HG03521 (cell line): ENCODE data around the gene PPP1R13B.

Experiments
- ATAC-seq: cut with Tn5 transposase; IDR thresholded peaks from one replicate; pipeline ENCODE4 v1.9.1; 2021; ENCODE audit warnings: mild to moderate bottlenecking, moderate library complexity; ENCODE audit not compliant: unreplicated experiment

The PPP1R13B gene

DNA sequence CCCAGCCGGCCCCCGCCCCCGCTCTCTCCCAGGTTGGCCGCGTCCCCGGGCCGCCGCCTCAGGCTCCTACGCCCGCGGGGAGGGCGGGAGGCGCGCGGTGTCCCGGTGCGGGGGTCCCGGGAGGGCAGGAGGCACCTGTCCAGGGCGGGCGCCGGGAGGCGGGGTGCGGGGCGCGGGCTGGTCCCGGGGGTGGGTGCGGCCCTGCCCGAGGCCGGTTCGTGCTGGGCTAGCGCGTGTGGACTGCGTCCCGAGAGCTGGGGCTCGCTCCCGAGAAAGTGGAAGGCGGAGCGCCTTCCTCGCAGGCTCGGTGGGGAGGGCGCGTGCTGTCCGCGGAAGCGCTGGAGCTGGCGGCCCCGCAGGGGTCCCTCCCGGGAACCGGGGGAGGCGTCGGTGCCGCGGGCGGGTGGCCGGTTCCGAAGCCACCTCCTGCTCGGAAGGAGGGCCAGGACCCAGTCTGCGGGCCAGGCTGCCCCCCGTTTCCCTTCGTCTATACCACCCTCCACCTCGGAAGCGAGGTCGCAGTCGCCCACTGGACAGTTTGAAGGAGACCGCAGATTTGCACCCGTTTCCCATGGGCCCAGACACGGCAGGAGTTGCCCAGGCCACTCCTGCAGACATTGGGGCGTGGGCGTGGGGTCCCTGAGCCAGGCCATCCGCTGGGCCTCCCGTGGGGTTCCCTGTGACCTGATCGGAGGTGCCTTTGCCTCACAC is 131.1 kb downstream of the PPP1R13B start:
- peak; percentile 4 for ATAC-seq

DNA sequence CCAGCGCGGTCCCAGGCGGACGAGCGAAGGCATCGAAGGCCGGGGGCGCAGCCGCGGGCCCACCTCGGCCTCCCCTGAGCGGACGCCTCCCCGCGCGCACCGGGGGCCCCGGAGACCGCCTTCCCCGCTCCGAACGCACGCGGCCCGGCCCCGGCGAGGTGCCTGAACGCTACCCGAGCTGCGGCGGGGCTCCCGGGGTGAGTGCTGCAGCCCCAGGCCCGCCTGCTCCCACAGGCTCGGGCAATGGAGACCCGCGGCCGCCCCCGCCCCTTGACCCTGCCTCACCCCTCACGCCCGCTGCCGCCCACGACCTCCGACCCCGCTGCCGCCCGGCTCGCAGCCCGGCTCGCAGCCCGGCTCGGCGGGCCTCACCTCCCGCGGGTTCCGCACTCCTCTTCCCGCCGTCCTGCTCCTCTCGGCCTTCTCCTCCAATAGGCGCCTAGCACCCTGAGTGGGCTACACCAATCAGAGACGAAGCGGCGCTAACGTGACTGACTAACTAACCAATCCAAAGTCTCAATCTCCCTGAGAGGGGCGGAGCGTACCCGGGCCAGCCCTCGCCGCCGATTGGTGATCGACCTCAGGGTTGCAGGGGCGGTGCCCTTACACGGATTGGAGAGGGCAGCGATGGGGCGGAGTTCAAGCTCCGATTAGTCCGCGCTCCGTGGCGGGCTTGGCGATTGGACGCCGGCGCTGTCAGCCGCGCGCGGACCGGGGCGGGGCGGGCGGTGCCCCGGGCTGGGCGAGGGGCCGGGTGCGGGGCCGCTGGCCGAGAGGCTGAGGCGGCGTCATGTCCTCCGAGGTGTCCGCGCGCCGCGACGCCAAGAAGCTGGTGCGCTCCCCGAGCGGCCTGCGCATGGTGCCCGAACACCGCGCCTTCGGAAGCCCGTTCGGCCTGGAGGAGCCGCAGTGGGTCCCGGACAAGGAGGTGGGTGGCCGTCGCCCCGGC is 132.0 kb downstream of the PPP1R13B start, which contains the start of the genes XRCC3 and ZFYVE21:
Gene XRCC3 (minus strand): TSS at position 400 of the 949 bp plus-strand sequence. CDS start 4,364 bp downstream, outside the sequence.
Gene ZFYVE21 (plus strand): TSS at position 759 of the 949 bp plus-strand sequence. CDS start 32 bp downstream, at position 791.
- ATAC-seq: peak; percentile 94

DNA sequence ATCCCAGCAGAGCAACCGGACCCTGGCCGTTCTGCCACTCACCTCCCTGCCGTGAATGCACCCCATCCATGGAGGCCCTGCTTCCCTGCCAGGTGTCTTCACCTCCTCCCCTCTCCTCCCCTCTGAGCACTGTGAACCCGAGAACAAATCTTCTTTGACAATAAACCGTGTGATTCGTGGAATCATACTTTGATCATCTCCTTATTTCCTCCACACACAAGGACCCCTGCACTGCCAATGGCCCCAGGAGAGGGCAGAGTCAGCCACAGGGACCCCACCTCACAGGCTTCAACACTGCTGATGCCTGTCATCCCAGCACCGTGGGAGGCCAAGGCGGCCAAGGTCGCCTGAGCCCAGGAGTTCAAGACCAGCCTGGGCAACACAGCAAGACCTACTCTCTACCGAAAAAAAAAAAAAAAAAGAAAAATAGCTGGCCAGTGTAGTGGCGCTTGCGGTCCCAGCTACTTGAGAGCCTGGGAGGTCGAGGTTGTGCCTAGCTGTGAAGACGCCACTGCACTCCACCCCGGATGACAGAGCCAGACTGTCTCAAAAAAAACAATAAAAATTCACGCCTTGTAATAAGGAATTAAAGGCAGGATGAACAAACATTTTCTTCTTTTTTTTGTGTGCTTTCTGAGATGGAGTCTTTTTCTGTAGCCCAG is 133.2 kb downstream of the PPP1R13B start:
- ATAC-seq: no peak

DNA sequence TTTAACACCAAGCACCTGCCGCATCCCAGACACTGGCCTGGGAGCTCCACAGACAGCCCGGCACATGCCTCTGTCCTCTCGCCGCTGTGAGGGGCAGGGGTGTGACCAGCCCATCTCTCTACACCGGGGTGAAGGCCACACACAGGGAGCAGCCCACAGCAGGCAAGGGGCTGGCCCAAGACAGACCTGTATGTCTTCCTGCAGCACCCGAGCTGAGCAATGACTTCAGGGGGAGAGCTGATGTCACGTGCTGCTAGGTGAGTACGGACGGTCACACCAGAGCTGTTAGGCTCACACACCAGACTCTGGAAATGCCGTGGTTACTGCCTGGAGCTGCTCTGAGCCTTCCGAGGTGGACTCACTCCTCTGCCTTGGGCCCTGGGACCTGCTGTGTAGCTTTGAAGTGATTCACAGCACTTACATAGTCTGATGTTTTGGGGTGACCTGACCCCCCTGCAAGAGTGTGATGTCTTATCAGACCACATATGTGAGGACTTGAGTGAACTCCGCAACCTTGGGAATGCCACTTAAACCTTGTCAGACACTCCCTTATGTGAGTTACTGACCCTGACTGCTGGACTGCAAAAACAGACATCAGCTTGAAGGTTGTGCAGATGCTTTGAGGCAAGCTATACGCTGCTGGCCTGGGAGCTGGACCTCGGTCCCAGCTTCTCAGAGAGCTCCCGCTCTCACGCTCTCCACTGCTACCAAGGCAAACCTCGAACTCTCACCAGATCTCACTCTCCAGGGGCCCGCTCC is 133.9 kb downstream of the PPP1R13B start:
- ATAC-seq: no peak

DNA sequence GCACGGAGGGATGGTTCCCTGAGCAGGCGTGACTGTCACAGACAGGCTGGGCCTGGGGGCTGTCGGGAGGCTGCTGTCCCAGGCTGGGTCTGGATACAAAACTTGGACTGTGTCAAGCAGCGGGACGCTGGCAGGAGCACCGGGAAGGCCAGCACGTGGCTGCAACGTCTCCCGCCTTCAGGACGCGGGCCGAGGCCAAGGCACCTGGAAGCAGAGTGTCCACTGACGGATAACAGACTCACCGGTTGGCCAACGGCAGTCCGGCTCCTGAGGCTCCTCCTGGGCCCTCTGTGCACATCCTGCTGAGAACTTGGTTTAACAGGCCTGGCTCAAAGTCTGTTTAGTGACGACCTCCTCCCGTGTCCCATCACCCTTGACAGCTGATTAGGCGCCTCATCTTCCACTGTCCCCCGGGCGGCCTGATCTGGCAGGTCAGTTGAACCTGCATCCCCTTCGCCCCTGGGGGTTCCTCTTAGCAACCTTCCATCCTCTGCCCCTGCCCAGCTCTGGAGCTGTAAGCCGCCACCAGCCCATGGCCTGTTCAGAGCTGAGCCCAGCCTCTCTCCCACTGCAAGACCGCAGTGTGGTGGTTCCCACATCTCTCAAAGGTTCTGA is 134.6 kb downstream of the PPP1R13B start:
- ATAC-seq: no peak

DNA sequence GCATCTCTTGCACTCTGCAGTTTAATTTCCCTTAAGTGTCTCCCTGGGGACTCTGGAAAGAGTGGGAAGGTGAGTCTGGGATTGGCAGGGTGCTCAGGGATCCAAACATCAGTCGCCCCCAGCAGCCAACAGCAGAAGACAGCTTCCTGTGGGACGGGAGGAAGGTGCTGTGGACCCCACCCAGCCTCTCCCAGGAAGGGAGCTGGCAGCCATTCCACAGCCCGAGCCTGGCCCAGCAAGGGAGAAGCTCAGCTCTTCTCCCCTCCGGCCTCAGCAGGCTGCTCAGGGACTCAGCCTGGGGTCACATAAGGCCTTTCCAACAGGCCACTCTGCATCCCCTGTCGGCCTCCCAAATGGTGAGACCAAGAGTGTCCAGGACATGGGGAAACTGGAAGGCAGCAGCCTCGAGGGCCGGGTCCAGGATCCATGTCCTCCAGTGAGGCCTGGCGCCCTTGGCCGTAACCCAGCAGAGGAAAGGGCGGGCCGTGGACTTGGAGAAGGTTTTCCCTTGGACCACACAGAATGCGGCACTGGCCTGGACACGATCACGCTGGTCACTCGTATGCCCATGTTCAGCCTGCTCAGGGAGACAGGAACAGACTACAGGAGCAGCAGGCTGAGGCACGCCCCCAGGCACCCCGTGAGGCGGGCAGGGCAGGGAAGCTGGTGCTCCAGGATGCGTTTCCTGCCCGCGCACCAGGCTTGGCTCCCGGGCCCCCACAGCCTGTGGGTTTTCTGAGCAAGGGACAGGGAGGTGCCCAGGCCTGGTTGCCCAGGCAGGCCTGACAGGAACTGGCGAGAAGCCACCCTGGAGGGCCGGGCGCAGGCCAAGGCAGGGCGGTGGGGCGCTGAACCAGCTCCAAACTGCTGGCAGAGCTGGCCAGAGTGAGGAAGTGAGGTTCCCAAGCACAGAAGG is 135.6 kb downstream of the PPP1R13B start:
- no peak for ATAC-seq

DNA sequence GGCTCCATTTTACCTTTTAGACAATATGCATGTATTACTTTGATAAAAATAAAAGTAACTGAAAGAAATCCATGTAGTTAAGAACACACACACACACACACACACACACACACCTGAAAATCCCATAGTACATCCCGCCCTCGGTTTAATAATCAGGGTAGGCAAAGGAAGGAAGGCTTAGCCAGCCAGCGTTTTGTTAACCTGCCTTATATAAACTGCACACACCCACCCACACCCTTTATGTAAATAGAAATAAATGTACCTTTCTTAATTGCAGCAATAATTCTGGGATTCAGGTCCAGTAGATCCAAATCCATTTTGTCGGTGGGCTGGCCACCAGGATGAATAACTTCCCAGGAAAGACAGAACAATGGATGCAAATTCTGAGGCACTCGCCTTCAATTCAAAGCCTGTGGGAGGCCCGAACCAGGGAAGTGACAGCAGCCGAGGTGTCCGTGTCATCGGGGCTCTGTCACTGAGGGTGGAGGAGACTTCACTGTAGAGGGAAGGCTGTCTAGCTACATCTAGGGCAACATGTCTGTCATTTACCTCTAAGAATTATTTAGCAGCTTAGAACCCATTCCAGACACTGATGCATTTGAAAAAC is 136.5 kb downstream of the PPP1R13B start:
- ATAC-seq: no peak

DNA sequence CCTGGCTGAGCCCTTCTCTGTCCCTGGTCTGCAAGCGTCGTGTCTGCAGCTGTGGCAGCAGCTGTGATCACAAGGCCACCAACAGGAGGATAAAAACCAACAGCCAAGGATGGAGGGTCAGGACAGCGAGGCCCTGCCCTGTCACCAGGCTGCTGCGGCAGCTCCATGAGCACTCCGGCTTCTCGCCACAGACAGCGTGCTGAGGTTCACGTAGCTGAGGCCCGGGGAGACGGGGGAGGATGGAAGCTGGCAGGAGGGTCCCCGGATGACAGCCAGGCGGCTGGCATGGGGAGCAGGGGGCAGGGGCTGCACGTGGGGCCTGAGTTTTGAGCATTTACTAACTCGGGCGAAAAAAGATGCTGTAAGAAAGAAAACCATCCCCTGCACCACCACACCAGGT is 137.6 kb downstream of the PPP1R13B start:
- ATAC-seq: no peak

DNA sequence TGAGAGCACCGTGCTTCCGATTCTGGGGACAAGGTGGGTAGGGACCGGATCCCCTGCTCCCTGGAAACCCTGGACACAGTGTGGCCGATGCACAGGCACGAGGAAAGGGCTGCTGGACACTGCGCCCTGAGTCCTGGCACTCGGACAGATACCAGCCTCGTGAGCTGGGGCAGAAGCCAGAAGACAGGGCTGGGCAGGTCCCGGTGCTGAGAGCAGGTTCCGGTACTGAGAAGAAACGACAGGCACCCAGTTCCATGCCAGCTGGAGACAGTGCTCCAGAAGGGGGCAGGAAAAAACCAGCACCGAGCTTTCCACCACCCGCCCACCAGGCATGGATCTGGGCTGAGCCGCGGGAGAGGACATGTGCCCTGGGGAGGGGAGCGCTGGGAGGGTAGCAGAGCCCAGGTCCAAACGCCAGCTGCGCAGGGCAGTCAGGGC is 138.6 kb downstream of the PPP1R13B start:
- ATAC-seq: no peak

DNA sequence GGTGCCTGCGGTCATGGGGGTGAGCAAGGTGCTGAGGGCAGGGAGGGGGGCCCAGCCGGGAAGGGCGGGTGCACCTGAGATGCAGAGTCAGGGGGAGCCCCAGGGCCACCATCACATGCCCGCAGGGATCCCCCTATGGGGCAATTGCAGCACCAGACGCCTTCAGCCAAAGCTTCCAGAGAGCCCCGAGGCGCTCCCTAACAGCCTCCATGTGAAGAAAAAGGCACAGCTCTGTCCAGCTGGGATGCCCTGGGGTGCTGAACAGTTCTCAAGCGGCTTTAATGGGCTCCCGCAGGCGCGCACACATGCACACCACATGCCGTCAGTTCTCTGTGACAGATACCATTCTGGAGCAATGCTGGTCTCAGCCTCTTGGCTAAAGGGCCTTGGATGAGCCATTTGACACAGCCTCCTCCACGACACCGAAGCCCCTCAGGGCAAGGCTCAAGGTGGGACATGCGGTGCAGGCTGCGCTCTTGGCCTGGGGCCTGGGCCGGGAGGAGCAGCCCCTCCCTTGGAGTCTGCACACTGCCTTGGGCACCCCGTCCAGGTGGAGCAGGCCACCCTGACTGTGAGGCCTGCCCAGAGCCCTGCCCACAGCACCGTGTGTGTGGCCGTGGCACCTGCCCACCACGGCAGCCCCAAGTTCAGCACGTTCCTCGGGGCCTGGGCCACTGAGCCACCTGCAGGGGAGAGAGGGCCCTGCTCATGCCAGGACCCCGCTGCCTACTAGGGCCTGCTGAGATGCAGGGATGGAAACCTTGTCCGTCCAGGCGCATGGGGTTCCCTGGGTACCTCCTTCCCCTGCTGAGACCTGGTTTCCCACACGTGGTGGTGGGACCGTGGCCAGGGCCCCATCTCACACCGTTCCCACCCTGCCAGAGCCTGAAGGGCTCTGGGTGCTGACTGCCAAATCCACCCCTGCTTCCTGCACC is 139.8 kb downstream of the PPP1R13B start:
- no peak for ATAC-seq

DNA sequence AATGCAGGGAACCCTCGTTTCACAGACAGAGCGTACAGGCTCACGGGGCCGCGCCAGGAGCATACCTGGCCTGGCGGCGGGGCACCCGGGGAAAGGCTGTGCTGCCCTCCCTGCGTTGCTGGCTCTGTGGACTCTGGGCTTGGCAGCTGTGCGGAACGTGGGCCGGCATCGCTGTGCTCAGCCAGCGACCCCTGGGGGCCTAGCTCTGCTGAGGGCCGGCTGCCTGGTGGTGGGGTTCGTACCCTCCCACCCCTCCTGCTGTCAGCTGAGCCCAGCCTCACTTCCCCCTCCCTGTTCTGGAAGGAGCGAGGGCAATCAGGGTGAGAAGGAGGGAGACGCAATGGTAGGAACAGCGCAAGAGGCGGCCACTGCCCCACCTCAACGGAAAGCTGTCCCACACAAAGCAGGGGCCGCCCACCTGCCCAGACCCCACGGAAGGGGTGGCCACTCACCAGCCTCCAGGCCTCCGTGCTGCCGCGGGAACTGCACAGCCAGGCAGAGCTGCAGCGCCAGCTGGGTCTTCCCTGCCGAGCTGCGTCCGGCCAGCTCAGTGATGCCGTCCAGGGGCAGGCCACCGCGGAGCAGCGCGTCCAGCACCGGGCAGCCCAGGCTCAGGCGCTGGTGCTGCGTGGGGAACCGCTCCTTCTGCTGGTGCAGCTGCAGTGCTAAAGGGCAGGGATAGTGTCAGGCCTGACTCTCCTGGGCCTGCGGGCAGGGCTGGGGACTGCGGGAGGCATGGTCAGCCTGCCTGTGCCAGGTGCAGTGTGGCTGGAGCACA is 140.6 kb downstream of the PPP1R13B start:
- no peak for ATAC-seq

DNA sequence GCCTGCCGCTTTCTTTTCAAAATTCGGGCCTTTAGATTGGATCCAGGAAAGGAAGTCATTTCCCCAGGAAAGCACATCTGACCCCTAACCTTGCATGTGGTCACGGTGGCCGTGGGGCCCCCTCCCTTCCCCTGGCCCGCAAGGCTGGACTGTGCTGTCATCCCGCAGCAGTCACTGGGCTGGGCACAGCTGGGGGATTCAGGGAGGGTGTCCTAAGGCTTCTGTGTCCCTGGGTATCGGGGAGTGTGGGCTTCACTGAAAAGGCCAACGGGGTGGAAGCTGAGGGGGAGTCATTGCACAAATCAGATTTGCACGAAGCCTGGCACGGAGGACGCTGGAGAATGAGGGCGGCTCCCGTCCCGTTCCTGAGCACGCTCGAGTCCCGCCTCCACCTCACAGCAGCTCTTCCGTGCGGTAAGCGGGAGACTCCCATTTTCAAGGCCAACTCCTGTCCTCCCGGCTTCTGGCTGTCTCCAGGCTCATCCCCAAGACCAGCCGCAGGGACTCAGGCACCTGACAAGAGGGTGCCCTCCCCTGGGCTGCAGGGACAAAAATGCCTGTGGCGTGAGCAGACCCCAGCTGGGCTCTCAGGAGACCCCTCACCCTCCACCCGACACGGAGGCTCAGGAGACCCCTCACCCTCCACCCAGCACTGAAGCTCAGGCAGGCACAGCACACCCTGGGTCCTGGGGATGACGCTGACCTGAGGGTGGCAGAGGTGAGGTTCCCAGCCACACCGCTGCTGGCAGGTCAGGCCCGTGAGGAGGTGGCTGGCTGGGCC is 141.7 kb downstream of the PPP1R13B start:
- no peak for ATAC-seq

DNA sequence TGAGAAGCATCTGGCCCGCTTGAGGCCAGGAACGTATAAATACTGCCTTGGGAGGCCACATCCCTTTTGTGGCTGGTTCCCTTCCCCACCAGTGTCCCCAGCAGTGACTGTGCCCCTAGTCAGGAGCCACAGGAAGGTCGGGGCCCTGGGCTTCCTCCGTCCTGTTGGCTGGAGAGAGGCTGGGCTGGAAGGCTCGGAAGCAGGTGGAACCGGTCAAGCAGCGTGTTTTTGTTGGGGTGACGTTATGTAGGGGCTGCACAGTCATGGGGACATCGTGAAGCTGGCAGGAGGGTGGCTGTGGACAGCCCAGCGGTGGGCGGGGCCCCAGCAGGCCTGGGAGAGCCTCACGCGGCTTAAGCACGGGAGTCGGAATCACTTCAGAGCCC is 142.3 kb downstream of the PPP1R13B start:
- no peak for ATAC-seq

DNA sequence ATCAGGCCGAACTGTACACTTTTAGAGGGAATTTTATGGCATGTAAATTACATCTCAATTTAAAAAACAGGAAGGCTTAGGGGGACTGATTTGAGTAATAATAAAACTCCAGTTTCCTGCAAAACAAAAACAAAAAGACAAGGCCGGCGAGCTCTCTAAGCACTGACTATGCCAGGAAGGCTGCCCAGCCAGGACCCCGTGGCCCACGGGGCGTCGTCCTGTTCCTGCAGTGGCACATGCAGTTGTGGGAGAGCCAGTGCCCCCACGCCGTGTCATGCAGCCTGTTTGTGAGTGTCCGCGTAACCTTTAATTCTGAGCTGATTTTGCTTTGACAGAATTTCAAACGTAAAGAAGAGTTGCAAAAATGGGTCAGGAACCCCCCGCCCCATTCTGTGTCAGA is 142.7 kb downstream of the PPP1R13B start:
- ATAC-seq: no peak

DNA sequence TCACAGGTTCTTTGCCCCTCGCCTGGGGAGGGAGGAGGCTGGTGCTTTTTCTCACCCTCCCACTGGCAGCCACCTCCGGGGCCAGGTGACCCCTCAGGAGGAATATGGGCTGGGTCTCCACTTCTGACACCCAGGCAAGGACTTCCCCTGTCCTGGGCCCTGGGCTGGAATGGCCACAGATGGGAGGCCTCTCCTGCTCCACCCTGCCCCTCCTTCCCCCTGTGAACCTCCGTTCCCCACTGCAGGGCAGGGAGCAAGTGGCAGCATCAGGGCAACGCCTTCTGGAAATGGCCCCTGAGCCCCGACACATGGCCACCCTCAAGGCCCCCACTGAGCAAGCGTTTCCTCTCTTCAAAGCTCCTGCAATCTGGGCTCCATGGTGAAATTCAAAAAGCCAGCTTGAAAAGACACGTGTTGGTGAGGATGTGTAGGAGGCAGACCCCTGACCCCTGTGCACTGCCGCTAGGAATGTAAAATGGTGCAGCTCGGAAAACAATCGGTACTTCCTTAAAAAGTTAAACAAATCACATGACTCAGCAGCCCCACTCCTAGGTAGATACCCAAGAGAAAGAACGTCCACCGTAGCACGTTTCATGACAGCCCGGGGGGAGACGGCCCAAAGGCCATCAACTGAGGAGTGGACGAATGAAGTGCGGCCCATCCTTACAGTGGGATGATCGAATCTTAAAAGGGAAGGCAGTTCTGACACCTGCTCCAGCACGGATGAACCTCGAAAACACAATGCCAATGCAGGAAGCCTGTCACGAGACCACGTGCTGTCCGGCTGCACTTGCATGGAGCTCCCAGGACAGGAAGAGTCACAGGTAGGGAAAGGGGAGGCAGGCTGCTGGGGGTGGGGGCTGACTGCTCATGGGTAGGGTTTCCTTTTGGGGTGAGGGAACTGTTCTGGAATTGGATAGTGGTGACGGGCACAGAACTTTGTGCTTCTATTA is 143.7 kb downstream of the PPP1R13B start:
- ATAC-seq: no peak
